A549 (cell line): ENCODE data around the gene CTNNA3. TPM values are rescaled to one million over a fixed set of nuclear protein-coding genes. Genes with fewer than 3 reads are reported as not detected.

ENCODE experiments used
- ATAC-seq, 2 experiments: fragments of 200-7000 bp in 1 of 2; fragments of >200 bp in 1 of 2; cut with Nextera tagmentation in 1 of 2; cut with Tn5 transposase in 1 of 2; 3 replicates each; pipeline versions ENCODE4 v1.8.0 to v1.9.1; 2018 to 2020; ENCODE audit warnings: mild to moderate bottlenecking in 1 of 2, moderate library complexity in 1 of 2
- CTCF ChIA-PET: fragments of 300-600 bp; sonication (Branson Sonifier 250); formaldehyde crosslinking; extraction: SDS; loops from one replicate; lab custom pipeline; 2021; ENCODE audit warnings: antibody characterized with exemption, inconsistent platforms; lab: Yijun Ruan, JAX
- POLR2A ChIA-PET: fragments of 350-600 bp; formaldehyde crosslinking; extraction: SDS; loops from one replicate; lab custom pipeline; 2021; ENCODE audit warnings: antibody characterized with exemption, inconsistent platforms; lab: Yijun Ruan, JAX
- DNase-seq, 2 experiments: peaks; one replicate each; pipeline versions ENCODE4 v3.0.0 to v3.0.0-alpha.2; 2011 to 2016; ENCODE audit warnings: low read depth in 1 of 2, low spot score in 1 of 2
- FAIRE-seq: peaks from 2 replicates; lab custom pipeline; 2011; peaks lifted over from hg19 to GRCh38; lab: Jason Lieb, UNC
- H3K27ac ChIP-seq, 2 experiments: fragments of >200 bp; sonication (Bioruptor Twin); formaldehyde crosslinking; 3 replicates each; pipeline ENCODE4 v1.5.1; 2016 to 2017
- H3K4me1 ChIP-seq: fragments of >200 bp; sonication (Bioruptor Twin); formaldehyde crosslinking; 3 replicates; pipeline ENCODE4 v1.6.1; 2016
- H3K4me2 ChIP-seq: fragments of >200 bp; sonication (Bioruptor Twin); formaldehyde crosslinking; 3 replicates; pipeline ENCODE4 v1.6.1; 2016
- H3K4me3 ChIP-seq: fragments of >200 bp; sonication (Bioruptor Twin); formaldehyde crosslinking; 3 replicates; pipeline ENCODE4 v1.5.1; 2016
- H3K9me3 ChIP-seq: fragments of >200 bp; sonication (Bioruptor Twin); formaldehyde crosslinking; 3 replicates; pipeline ENCODE4 v1.6.1; 2016
- CBX2 ChIP-seq: fragments of 200-600 bp; sonication (generic); IDR thresholded peaks from 2 replicates; pipeline ENCODE4 v1.6.1; 2016; ENCODE audit warnings: low read depth, mild to moderate bottlenecking, borderline replicate concordance
- CHD2 ChIP-seq: fragments of 150-350 bp; IDR thresholded peaks from 2 replicates; pipeline ENCODE4 v1.6.1; 2014; ENCODE audit warnings: low read length; ENCODE audit not compliant: partially characterized antibody
- CHD4 ChIP-seq: fragments of 200-600 bp; sonication (generic); IDR thresholded peaks from 2 replicates; pipeline ENCODE4 v1.6.1; 2016; ENCODE audit warnings: antibody characterized with exemption, mild to moderate bottlenecking, borderline replicate concordance
- CTCF ChIP-seq: fragments of >200 bp; sonication (Bioruptor Twin); formaldehyde crosslinking; IDR thresholded peaks from 3 replicates; pipeline ENCODE4 v1.5.1; 2016
- EHMT2 ChIP-seq: fragments of 200-600 bp; sonication (generic); IDR thresholded peaks from 2 replicates; pipeline ENCODE4 v1.6.1; 2016; ENCODE audit warnings: antibody characterized with exemption, low read depth, mild to moderate bottlenecking, moderate library complexity
- EP300 ChIP-seq, 2 experiments: fragments of >200 bp; sonication (Bioruptor Twin); formaldehyde crosslinking; IDR thresholded peaks; 2 replicates in 1 of 2; 3 replicates in 1 of 2; pipeline ENCODE4 v1.6.1; 2016 to 2017
- ESRRA ChIP-seq: fragments of 150-350 bp; IDR thresholded peaks from 2 replicates; pipeline ENCODE4 v1.6.1; 2014; ENCODE audit warnings: mild to moderate bottlenecking, low read length, borderline replicate concordance
- FOXS1 ChIP-seq: fragments of 250-450 bp; sonication (Bioruptor Pico); IDR thresholded peaks from 2 replicates; pipeline ENCODE4 v1.5.0; 2020; ENCODE audit warnings: mild to moderate bottlenecking, moderate library complexity
- GATA3 ChIP-seq: IDR thresholded peaks from 2 replicates; pipeline ENCODE4 v1.6.1; 2012; ENCODE audit warnings: borderline replicate concordance
- HEYL ChIP-seq: fragments of 250-450 bp; sonication (Bioruptor Pico); IDR thresholded peaks from 2 replicates; pipeline ENCODE4 v1.8.0; 2021; ENCODE audit warnings: mild to moderate bottlenecking, moderate library complexity
- HOXA7 ChIP-seq: fragments of 250-450 bp; sonication (Bioruptor Pico); IDR thresholded peaks from 2 replicates; pipeline ENCODE4 v1.5.0; 2020; ENCODE audit warnings: mild to moderate bottlenecking, moderate library complexity
- HOXB13 ChIP-seq: fragments of 250-450 bp; sonication (Bioruptor Pico); IDR thresholded peaks from 2 replicates; pipeline ENCODE4 v1.5.0; 2020; ENCODE audit warnings: low read depth, mild to moderate bottlenecking, moderate library complexity
- JUNB ChIP-seq: fragments of >200 bp; sonication (Bioruptor Twin); formaldehyde crosslinking; IDR thresholded peaks from 2 replicates; pipeline ENCODE4 v1.6.1; 2016
- KDM1A ChIP-seq: fragments of 200-600 bp; sonication (generic); IDR thresholded peaks from 2 replicates; pipeline ENCODE4 v1.6.1; 2016; ENCODE audit warnings: low read depth, mild to moderate bottlenecking
- MYC ChIP-seq: IDR thresholded peaks from 2 replicates; pipeline ENCODE4 v1.6.1; 2012; ENCODE audit warnings: mild to moderate bottlenecking, inconsistent platforms, low read length, improper control_type of control experiment, borderline replicate concordance
- NFE2L2 ChIP-seq: fragments of 150-350 bp; conservative IDR thresholded peaks from 2 replicates; pipeline ENCODE4 v1.6.1; 2014; ENCODE audit warnings: low read length
- PHF8 ChIP-seq: fragments of 200-600 bp; sonication (generic); IDR thresholded peaks from 2 replicates; pipeline ENCODE4 v1.6.1; 2016; ENCODE audit warnings: low read depth, mild to moderate bottlenecking, antibody characterized with exemption, moderate library complexity, borderline replicate concordance
- RAD21 ChIP-seq, 2 experiments: fragments of >200 bp in 1 of 2; sonication (Bioruptor Twin) in 1 of 2; formaldehyde crosslinking in 1 of 2; IDR thresholded peaks in 1 of 2; conservative IDR thresholded peaks in 1 of 2; 2 replicates in 1 of 2; 3 replicates in 1 of 2; pipeline ENCODE4 v1.6.1; 2012 to 2018; ENCODE audit warnings: inconsistent platforms in 1 of 2
- RARB ChIP-seq: fragments of 250-450 bp; sonication (Bioruptor Pico); IDR thresholded peaks from 2 replicates; pipeline ENCODE4 v1.8.0; 2021; ENCODE audit warnings: mild to moderate bottlenecking, moderate library complexity
- RFX5 ChIP-seq: fragments of 450-650 bp; IDR thresholded peaks from 2 replicates; pipeline ENCODE4 v1.7.1; 2014; ENCODE audit warnings: antibody characterized with exemption, mild to moderate bottlenecking, moderate library complexity
- SMC3 ChIP-seq: fragments of >200 bp; sonication (Bioruptor Twin); formaldehyde crosslinking; IDR thresholded peaks from 3 replicates; pipeline ENCODE4 v1.6.1; 2018; ENCODE audit warnings: inconsistent platforms
- ZSCAN20 ChIP-seq: fragments of 250-450 bp; sonication (Bioruptor Pico); IDR thresholded peaks from 2 replicates; pipeline ENCODE4 v1.8.0; 2022; ENCODE audit warnings: mild to moderate bottlenecking, moderate library complexity
- WGBS: methylation state at CpG from one replicate; pipeline ENCODE4 v1.1.6; 2017; ENCODE audit errors: missing lambda C conversion rate; 5-methylcytosine and 5-hydroxymethylcytosine counted together
- polyA plus RNA-seq, 4 experiments: library from polyadenylated mRNA; depleted of rRNA in 3 of 4; stranded (reverse); fragments of >200 nt; fragmentation: RNase III in 1 of 4; extraction: RNeasy Plus Mini Kit Qiagen cat#74134 plus additional on column Dnase treatment in 1 of 4; gene quantifications; 2 replicates in 3 of 4; 3 replicates in 1 of 4; pipeline ENCODE4 v1.2.3, GENCODE V29; 2011 to 2017
- TF ChIP-seq, protein P1 (sequence below): IDR thresholded peaks from 2 replicates; pipeline ENCODE4 v1.6.1; 2012; ENCODE audit warnings: low read depth, borderline replicate concordance
- TF ChIP-seq, protein P2 (sequence below): fragments of 250-450 bp; sonication (Bioruptor Pico); IDR thresholded peaks from 2 replicates; pipeline ENCODE4 v1.5.0; 2020; ENCODE audit warnings: low read depth, mild to moderate bottlenecking, moderate library complexity
- TF ChIP-seq, protein P3 (sequence below): fragments of 450-650 bp; IDR thresholded peaks from 2 replicates; pipeline ENCODE4 v1.6.1; 2014; ENCODE audit warnings: antibody characterized with exemption
- TF ChIP-seq, protein P4 (sequence below): IDR thresholded peaks from 2 replicates; pipeline ENCODE4 v1.6.1; 2012

CTNNA3 gene
- polyA plus RNA-seq, 2 of the 4 experiments (the other 2 are of a cell fraction), result not detected

- TF ChIP-seq KDM1A (no peak), CBX2 (no peak), RFX5 (no peak), FOXS1 (CRISPR knock-in tag) (no peak), NFE2L2 (no peak), ESRRA (no peak), EHMT2 (no peak), SMC3 (no peak), PHF8 (no peak), MYC (no peak), JUNB (no peak), RARB (CRISPR knock-in tag) (no peak), HEYL (CRISPR knock-in tag) (no peak), CTCF (no peak)
- TF ChIP-seq, protein P1, sequence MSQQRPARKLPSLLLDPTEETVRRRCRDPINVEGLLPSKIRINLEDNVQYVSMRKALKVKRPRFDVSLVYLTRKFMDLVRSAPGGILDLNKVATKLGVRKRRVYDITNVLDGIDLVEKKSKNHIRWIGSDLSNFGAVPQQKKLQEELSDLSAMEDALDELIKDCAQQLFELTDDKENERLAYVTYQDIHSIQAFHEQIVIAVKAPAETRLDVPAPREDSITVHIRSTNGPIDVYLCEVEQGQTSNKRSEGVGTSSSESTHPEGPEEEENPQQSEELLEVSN, result no peak
- TF ChIP-seq, protein P2, sequence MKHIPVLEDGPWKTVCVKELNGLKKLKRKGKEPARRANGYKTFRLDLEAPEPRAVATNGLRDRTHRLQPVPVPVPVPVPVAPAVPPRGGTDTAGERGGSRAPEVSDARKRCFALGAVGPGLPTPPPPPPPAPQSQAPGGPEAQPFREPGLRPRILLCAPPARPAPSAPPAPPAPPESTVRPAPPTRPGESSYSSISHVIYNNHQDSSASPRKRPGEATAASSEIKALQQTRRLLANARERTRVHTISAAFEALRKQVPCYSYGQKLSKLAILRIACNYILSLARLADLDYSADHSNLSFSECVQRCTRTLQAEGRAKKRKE (CRISPR knock-in tag), result no peak
- ChIA-PET POLR2A (no interaction called here), CTCF (no interaction called here)
- WGBS, result 1% methylated on average over 2 of the region's 2 CpGs
- 0 out of 3 replicates have a peak, but pooled peaks cover 3% of the 10 kb centered on the region for H3K9me3 ChIP-seq
- no peak overlapping the region for H3K4me3 ChIP-seq
- H3K4me1 ChIP-seq, result no peaks in the 10 kb centered on the region
- DNase-seq (no peak), FAIRE-seq (no peak), ATAC-seq (no peak)
- no peak overlapping the region for H3K4me2 ChIP-seq
- H3K27ac ChIP-seq, result no peak overlapping the region
These were observed 1346.9 kb downstream of the CTNNA3 start for GRCh38 chr10:66349076-66349475.

- DNase-seq (no peak), FAIRE-seq (no peak), ATAC-seq (no peak)
- ChIA-PET POLR2A (no interaction called here), CTCF (no interaction called here)
- Histone ChIP-seq H3K4me1 (no peaks in the 10 kb centered on the region), H3K4me2 (no peak overlapping the region), H3K27ac (no peak overlapping the region), H3K4me3 (no peak overlapping the region), H3K9me3 (no peaks in the 10 kb centered on the region)
- 1% methylated on average over 3 of the region's 3 CpGs for WGBS
- no peak for TF ChIP-seq CBX2
- TF ChIP-seq, protein P3, sequence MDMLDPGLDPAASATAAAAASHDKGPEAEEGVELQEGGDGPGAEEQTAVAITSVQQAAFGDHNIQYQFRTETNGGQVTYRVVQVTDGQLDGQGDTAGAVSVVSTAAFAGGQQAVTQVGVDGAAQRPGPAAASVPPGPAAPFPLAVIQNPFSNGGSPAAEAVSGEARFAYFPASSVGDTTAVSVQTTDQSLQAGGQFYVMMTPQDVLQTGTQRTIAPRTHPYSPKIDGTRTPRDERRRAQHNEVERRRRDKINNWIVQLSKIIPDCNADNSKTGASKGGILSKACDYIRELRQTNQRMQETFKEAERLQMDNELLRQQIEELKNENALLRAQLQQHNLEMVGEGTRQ, result no peak
- no peak for TF ChIP-seq JUNB
- no peak for TF ChIP-seq GATA3
- no peak for TF ChIP-seq HOXB13 (CRISPR knock-in tag)
- TF ChIP-seq, protein P4, sequence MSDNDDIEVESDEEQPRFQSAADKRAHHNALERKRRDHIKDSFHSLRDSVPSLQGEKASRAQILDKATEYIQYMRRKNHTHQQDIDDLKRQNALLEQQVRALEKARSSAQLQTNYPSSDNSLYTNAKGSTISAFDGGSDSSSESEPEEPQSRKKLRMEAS, result no peak
- TF ChIP-seq ZSCAN20, result no peak
- TF ChIP-seq CHD2, result no peak
- no peak for TF ChIP-seq CHD4
- no peak for TF ChIP-seq EP300 (IDR thresholded peaks at IDR 0.05)
- TF ChIP-seq RAD21 (conservative IDR thresholded peaks at IDR 0.05 in 1 of 2, IDR thresholded peaks at IDR 0.05 in 1 of 2), result no peak
- no peak for TF ChIP-seq HOXA7 (CRISPR knock-in tag)
- no peak for TF ChIP-seq FOXS1 (CRISPR knock-in tag)
- no peak for TF ChIP-seq RFX5
- TF ChIP-seq KDM1A, result no peak
These were observed 1358.8 kb downstream of the CTNNA3 start for GRCh38 chr10:66337211-66337610.
